GM18909 (cell line): Measurements from ENCODE around the gene RFX8.

Experiments used
- ATAC-seq: cut with Tn5 transposase; IDR thresholded peaks from one replicate; pipeline ENCODE4 v1.9.1; 2021; ENCODE audit warnings: mild to moderate bottlenecking; ENCODE audit not compliant: unreplicated experiment, poor library complexity

RFX8 gene

GRCh38 chr2:101387151-101387834 lies 87.6 kb downstream of the RFX8 start, which contains the start of gene CREG2:
TSS of gene CREG2 (minus strand) at chr2:101387503. CDS start at chr2:101387457, 46 bp downstream.
- ATAC-seq, result no peak

DNA sequence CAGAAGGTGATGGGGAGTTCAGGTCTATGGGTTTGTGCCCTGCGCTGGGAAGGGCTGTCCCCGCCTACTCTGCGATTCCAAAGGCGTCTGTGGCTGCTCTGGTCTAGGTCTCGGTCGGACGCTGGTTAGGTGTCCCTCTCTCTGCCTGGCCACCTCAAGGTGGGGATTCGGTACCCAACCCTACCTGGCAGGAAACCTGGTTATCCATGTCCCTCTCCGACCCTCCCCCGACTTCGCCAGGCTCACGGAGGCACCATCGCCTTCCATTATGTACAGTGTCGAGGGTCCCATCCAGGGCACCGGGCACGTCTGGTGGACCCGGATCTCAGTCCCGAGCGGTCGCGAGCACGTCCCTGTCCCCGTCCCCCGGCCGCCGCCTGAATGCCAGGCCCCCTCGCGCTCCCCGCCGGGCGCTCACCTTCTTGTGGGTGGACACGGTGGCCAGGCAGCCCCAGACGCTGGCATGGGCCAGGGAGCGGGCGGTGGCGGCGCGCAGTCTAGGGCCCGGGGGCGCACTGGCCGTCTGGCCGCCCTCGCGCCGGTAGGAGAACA lies 88.2 kb downstream of the RFX8 start:
- ATAC-seq, result no peak

DNA sequence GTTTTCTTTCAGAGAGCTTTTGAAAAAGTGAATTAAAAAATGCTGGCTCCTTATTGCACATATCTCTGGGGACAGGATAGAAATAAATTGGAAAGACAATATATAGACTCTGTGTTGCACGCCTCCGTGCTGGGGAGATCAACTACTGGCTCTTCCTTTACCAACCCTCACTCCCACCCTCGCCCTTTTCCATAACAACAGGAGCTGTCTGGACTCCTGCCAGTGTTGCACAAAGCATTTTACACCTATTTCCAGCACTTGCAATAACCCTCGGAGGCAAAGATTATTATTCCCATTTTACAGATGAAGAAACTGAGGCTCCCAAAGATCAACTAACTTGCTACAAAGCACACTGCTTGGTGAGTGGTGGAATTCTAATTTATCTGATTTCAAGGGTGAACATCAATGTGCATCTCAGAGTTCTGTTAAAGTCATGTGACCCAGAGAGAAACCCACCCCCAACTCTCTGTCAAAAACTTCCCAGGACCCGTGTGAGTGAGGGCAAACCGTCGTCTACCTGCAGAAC lies 91.8 kb downstream of the RFX8 start:
- ATAC-seq, result no peak

- no peak for ATAC-seq
Measured at GRCh38 chr2:101382442-101382841, 92.5 kb downstream of the RFX8 start.

- ATAC-seq, result no peak
Measured at GRCh38 chr2:101380376-101380775, 94.5 kb downstream of the RFX8 start.

DNA sequence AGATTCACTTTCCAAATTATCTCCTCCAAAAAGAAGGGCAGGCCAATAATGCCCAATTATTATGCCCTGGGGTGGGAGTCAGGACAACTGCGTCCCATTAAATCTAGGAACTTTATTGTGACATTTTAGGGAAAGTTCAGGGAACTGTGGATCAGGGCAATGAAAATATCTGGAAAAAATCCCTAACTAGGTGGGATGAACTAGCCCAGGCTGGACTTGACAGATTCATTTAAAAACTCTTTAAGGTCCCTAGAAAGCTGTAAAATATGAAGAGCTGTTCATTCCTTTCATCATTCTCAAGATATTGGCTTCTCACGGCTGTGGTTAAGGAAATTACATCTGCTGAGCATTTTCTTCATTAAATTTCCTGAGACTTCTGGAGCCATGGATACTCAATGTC lies 95.8 kb downstream of the RFX8 start:
- no peak for ATAC-seq

GRCh38 chr2:101375653-101376052 lies 99.3 kb downstream of the RFX8 start:
- no peak for ATAC-seq

DNA sequence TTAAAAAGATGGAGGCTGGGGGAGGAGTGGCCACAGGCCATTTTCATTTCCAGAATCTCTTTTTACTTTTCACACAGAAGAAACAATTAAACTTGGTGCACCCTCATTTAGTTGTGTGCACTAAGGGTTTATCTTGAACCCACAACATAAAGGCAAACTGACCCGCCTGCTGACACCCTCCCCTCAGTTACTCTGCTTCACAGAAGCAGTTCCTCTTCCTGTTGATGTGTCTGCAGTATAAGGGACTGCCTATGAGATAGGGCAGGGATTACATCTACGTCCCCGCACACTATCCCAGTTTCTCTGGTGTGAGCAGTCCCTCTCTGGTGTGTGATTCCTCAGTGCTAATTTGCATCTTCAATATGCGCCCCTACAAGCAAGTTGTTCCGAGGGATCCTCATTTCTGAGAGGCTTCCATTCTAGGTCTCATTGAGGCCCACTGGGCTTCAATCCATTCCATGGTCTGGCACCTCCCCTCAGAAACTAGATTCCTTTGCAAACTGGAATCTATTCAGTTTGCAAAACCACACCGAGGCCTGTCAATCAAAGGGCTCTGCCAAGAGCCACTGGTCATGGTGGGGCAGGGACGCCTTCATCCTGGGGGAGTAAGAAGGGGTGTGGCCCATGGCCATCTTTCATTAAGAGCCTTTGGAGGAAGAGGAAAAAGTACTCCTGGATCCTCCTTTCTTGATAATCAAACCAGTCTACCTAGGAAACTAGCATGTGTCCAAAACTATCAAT lies 99.9 kb downstream of the RFX8 start:
- no peak for ATAC-seq

GRCh38 chr2:101372792-101373191 lies 102.1 kb downstream of the RFX8 start:
- no peak for ATAC-seq

DNA sequence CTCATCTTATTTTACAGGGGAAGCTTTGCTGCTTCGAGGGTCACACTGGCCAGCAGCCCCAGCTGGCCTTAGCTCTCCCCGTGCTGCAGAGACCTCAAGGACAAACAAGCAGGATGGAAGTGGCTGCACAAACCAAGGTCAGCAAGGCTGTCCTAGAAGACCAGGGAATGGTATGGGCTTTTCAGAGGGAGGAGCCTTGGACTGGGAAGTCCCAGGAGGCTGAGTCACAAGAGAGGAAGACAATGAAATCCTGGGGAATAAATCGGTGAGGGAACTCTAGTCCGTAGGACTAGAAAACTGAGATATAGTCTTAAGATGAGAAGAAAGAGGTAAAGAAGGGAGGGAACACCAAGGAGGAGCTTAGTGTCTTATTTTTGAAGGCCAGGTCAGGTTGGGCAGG lies 103.3 kb downstream of the RFX8 start:
- no peak for ATAC-seq

DNA sequence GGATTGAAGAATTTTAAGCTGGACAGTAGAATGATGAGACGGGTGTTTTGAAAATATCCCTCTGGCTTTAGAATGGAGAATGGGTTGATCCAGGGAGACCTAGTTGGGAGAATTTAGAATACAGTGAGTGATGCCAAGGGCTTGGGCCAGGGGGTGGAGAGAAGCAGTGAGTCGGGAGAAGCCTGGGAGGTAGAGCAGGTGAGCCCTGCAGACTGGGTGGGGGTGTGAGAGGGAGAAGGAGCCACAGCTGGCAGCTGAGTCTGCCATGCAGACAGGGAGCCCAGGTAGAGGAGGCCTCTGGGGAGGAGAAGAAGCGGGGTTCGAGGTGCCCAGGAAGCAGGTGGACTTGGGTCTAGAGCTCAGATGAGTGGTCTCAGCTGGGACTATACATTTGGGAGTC lies 105.8 kb downstream of the RFX8 start:
- no peak for ATAC-seq

DNA sequence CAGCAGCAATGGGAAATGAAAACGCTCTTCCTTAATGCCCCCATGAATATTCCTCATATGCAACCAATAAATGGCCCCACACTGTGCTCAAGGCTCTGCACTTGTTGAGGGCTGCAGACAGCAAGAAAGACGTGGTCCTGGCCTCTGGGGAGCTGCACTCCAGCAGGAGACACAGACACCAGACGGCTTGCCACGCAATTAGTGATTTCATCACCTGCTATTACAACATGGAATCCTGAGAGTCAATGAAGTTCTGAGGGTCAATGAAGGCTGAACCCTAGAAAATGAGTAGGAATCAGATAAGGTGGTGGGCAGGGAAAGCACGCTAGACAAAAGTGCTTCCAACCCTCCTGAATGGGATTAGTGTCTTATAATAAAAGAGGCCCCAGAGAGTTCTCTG lies 106.5 kb downstream of the RFX8 start:
- no peak for ATAC-seq

- no peak for ATAC-seq
Measured at GRCh38 chr2:101367508-101367907, 107.4 kb downstream of the RFX8 start.

DNA sequence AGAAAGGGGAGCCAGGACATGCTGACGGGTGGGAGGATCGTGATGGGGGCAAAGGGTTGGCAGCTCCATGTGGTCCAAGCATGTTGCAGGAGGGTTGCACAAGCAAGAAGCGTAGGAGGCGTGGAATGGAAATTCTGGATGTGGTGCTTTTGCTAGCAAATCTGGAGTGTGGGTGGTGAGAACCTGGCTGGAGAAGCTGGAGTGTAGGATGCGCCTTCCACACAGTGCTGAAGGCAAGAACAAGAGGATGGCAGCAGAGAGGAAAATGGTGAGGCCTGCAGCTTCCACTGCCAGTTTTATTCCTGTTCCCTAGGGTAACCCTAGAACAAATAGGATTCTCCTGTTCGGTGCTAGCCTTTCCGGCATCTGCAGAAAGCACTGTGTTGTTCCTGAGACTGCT lies 110.0 kb downstream of the RFX8 start:
- no peak for ATAC-seq

DNA sequence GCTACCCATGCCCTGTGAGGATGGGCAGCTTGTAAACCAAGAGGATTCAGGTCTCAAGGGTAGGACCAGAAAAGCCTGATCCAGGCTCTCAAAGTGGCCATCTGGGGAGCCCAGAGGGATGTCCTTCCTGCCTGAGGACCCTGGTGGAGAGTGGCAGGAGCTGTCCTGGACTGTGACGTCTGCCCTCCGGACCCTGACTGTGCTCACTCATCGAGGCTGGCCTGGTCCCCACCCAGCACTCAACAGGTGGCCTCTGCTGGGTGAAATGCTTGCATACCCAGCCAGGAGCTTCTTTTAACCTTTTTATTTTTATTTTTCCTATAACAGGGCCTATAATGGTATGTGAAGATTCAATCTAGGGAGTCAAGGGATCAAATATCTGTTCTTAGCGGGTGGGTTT lies 112.1 kb downstream of the RFX8 start:
- no peak for ATAC-seq

DNA sequence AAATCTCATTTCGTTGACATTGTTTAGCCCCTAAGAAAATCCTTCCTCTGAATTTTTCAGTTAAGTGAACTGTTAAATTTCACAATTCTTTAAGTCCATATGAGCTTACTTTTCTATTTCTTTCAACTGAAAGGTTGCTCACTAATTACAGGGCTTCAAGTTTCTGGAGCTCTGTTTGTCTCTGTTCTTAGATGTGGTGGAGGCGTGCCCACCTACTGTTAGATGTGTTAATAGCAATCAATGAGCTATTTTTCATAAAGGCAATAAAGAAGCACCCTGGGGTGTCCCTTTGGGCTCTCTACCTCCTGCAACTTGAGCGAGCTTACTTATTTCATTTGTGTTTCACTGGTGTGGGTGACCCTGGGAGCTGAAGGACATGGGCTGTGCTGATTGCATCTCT lies 112.6 kb downstream of the RFX8 start:
- ATAC-seq, result no peak

- ATAC-seq, result no peak
Measured at GRCh38 chr2:101361522-101361921, 113.4 kb downstream of the RFX8 start.

GRCh38 chr2:101361121-101361520 lies 113.8 kb downstream of the RFX8 start:
- no peak for ATAC-seq

GRCh38 chr2:101360232-101360631 lies 114.7 kb downstream of the RFX8 start:
- ATAC-seq, result no peak

- ATAC-seq, result no peak
Measured at GRCh38 chr2:101359410-101359954, 115.4 kb downstream of the RFX8 start.

GRCh38 chr2:101357376-101357775 lies 117.5 kb downstream of the RFX8 start:
- no peak for ATAC-seq
